GM12865 (cell line): ENCODE results near the gene TFG.
A peak's percentile ranks its signal among the peaks of the same experiment; 100 is the strongest.

ENCODE experiments used
- DNase-seq: peaks from one replicate; pipeline ENCODE4 v3.0.0; 2010; ENCODE audit warnings: low read depth
- H3K4me3 ChIP-seq: 2 replicates; pipeline ENCODE4 v1.5.1; 2011; ENCODE audit warnings: mild to moderate bottlenecking, low read depth, low read length, control low read depth
- TF ChIP-seq, protein P1 (sequence below): IDR thresholded peaks from 2 replicates; pipeline ENCODE4 v1.5.1; 2011; ENCODE audit warnings: low read length, control low read depth, low read depth, inconsistent platforms; ENCODE audit not compliant: insufficient read depth; ENCODE audit errors: missing control alignments

TFG gene

GRCh38 chr3:100706365-100706764 is 2.9 kb upstream of the TFG start:
- H3K4me3 ChIP-seq = no peak overlapping the region
- no peak for DNase-seq
- TF ChIP-seq, protein P1, sequence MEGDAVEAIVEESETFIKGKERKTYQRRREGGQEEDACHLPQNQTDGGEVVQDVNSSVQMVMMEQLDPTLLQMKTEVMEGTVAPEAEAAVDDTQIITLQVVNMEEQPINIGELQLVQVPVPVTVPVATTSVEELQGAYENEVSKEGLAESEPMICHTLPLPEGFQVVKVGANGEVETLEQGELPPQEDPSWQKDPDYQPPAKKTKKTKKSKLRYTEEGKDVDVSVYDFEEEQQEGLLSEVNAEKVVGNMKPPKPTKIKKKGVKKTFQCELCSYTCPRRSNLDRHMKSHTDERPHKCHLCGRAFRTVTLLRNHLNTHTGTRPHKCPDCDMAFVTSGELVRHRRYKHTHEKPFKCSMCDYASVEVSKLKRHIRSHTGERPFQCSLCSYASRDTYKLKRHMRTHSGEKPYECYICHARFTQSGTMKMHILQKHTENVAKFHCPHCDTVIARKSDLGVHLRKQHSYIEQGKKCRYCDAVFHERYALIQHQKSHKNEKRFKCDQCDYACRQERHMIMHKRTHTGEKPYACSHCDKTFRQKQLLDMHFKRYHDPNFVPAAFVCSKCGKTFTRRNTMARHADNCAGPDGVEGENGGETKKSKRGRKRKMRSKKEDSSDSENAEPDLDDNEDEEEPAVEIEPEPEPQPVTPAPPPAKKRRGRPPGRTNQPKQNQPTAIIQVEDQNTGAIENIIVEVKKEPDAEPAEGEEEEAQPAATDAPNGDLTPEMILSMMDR = no peak

DNA sequence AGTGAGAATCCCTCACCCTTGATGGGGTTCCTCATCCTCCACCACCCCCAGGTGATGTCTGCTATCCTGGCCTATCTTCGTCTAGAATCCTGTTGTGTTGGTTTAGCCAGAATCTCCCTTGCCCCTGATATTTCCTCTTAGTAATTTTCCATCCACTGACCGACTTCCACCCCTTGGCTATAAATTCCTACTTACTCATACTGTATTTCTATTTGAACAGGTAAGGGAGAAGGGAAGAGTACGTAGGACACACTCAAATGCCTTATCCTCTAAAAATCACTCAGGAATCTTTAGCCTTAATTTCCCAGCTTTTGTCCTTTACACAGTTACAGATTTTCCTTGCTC is 678 bp upstream of the TFG start:
- H3K4me3 ChIP-seq = peak overlapping the region; percentile 53
- DNase-seq = no peak
- TF ChIP-seq, protein P1 = no peak

- H3K4me3 ChIP-seq = peak overlapping the region; percentile 67
- TF ChIP-seq, protein P1 = no peak
- peak; percentile 49 for DNase-seq
Observed at GRCh38 chr3:100709842-100710260, 557 bp downstream of the TFG start.

DNA sequence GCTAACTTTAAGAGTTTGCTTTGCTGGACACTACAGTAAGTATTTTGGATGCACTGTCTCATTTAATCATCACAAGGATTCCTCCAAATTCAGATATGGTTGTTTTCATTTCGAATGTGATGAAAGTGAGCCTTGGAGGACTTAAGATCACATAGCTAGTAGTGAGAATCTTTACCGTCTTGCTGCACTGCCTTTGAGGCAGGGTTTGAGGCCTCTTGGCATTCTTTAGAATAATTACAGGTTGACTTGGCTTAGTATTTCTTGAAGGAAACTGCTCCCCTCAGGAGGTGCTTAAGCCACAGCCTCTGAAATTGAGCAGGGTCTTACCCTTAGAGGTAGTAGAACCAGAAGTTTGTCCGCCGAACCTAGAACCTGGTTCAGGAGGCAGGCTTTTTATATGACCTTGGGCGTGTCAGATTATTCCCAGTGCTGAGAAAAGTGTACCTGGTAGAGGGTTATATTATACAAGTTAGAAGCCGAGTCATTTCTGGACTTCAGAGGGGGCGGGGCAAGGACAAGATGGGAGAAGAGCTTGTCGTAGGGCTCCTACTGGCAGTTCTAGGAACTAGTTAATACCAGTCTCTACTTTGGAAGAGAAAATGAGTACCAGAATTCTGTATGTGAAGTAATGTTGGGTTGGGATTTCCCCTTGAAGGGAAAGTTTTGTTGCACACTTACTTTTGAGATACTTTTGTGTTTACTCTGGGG is 1.1 kb downstream of the TFG start:
- peak; percentile 87 for DNase-seq

DNA sequence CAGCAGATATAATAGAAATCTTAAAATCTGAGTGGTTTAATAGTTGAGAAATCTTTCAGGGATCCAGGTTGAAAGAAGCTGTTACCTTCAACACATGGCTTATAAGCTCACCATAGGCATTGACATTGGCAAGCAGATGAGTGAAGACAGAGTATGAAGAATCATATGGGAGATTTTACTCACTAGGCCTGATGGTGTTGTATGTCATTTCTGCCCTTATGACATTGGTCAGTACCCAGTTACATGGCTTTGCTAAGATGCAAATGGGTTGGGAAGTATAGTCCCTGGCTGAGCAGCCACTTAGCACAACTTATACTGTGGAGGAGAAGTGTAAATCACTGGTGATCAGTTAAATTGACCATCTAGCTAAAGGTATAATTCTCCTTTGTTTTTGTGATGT is 5.9 kb downstream of the TFG start:
- DNase-seq = no peak
- no peak overlapping the region for H3K4me3 ChIP-seq
- TF ChIP-seq, protein P1 = no peak

More for the DNA sequence above, 1.1 kb downstream of the TFG start:
- TF ChIP-seq, protein P1 = peak; percentile 44
- peak overlapping the region; percentile 67 for H3K4me3 ChIP-seq

DNA sequence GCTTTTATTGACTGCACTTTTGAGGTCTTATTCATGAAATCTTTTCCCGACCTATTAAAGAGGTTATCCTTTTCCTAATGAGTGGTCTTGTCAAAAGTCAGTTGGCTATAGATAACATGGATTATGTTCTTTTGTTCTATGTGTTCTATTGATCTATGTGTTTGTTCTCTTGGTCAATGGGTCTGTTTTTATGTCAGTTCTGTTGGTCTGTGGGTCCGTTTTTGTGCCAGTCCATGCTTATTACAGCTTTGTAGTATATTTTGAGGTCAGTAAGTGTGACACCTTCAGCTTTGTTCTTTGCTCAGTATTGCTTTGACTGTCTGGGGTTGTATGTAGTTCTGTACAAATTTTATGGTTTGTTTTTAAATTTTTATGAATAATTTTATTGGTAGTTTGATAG is 7.8 kb downstream of the TFG start:
- no peak overlapping the region for H3K4me3 ChIP-seq
- DNase-seq = no peak
- TF ChIP-seq, protein P1 = no peak

DNA sequence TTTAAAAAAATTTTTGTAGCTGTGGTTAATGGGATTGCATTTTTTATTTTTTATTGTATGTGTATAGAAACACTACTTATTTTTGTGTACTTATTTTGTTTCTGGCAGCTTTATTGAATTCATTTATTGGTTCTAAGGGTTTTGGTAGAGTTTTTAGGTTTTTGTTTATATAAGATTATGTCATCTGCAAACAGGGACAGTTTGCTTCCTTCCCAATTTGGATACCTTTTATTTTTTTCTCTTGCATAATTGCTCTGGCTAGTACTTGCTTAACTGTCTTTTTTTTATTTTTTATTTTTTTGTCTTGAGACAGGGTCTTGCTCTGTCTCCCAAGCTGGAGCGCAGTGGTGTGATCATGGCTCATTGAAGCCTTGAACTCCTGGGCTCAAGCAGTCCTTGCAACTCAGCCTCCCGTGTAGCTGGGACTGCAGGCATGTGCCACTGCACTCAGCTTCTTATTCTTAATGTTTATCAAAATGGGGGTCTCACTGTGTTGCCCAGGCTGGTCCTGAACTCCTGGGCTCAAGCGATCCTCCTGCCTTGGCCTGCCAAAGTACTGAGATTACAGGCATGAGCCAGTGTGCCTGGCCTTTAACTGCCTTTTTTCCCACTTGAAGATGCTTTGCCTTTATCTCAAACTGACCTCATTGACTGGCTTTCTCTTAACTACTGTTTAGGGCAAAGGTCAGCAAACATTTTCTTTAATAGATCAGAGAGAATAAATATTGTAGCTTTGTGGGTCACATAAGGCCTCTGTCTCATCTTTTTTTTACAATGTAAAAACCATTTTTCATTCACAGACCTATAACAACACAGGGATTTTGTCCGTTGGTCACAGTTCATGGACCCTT is 8.6 kb downstream of the TFG start:
- DNase-seq = no peak

More for the DNA sequence above, 8.6 kb downstream of the TFG start:
- no peak overlapping the region for H3K4me3 ChIP-seq
- TF ChIP-seq, protein P1 = no peak
